PC-3 (cell line): ENCODE data around the gene MRPL37.

Experiments
- EZH2phosphoT487 ChIP-seq: fragments of 300-600 bp; sonication (generic); IDR thresholded peaks from 2 replicates; pipeline ENCODE4 v1.6.1; 2018; ENCODE audit warnings: mild to moderate bottlenecking, antibody characterized with exemption, low read length, borderline replicate concordance
- TF ChIP-seq, protein P1 (sequence below): fragments of 300-600 bp; sonication (generic); conservative IDR thresholded peaks from 2 replicates; pipeline ENCODE4 v1.5.1; 2017; ENCODE audit warnings: antibody characterized with exemption, low read depth, mild to moderate bottlenecking, low read length

DNA sequence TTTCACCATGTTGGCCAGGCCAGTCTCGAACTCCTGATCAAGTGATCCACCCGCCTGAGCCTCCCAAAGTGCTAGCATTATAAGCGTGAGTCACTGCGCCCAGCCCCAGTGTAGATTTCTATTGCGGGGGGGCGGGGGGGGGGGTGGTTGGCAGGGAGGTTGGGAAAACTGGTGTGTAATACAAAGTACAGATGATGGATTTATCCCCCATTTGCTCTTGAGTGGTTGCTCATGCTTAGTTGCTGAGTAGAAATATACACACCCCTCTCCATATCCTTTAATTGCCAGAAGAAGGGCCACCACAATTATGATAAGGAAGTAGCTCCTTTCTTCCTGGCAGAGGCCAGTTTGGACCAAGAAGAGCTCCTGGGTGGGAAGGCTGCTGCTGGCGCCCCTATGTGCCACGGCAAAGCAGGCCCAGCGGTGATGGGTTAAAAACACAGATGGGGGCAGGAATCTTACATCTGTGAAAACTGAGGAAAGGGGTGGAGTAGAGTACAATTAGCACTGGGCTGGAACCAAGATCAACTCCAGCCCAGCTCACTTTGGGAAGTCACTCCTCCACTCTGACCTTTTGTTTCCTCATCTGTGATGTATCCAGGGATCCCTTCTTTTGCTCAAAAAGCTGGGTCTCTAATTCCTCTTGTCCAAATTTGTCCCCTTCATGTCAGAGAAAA lies 55.2 kb downstream of the MRPL37 start:
- TF ChIP-seq, protein P1, sequence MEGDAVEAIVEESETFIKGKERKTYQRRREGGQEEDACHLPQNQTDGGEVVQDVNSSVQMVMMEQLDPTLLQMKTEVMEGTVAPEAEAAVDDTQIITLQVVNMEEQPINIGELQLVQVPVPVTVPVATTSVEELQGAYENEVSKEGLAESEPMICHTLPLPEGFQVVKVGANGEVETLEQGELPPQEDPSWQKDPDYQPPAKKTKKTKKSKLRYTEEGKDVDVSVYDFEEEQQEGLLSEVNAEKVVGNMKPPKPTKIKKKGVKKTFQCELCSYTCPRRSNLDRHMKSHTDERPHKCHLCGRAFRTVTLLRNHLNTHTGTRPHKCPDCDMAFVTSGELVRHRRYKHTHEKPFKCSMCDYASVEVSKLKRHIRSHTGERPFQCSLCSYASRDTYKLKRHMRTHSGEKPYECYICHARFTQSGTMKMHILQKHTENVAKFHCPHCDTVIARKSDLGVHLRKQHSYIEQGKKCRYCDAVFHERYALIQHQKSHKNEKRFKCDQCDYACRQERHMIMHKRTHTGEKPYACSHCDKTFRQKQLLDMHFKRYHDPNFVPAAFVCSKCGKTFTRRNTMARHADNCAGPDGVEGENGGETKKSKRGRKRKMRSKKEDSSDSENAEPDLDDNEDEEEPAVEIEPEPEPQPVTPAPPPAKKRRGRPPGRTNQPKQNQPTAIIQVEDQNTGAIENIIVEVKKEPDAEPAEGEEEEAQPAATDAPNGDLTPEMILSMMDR = no peak
- TF ChIP-seq EZH2phosphoT487 = no peak
